Measurements from ENCODE around the gene PLPP6.

The PLPP6 gene

GRCh38 chr9:4700091-4700490 is 38.0 kb downstream of the PLPP6 start:
- no peak for DNase-seq (ENCODE audit: low spot score)

GRCh38 chr9:4700932-4701331 is 38.8 kb downstream of the PLPP6 start:
- no peak for DNase-seq (ENCODE audit: low spot score)

DNA sequence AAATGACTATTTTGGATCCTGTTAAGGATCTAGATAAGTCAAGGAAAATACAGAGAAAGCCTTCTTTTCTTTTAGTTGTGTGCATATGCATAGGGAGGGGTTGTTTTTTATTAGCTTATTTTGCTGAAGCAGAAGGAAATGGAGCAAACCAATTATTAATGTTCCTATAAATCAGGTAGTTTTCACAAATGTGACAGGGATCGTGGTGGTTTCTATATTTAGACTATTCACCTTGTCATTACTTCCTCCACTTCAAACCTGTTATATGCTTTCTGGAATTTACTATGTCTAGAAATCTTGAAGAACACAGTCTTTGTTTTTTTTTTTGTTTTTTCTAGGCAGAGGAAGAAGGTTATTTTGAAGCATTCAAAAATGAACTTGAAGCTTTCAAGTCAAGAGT is 39.4 kb downstream of the PLPP6 start:
- DNase-seq (ENCODE audit: low spot score): no peak

DNA sequence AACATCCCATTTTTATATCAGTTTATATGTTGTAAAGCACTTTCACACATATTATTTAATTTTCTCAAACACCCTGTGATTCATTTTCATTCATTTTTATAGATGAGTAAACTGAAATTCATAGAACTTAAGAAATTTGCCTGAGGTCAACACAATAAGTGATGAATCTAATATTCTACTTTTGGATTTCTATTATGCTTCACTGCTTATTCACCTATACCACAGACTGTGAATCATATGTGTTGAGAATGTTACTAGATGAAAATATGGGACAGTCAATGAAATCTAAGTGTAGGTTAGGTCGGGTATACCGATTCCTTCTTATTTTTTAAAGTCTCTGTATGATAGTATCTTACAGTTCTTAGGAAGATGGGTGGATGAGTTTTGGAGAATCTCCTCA is 42.0 kb downstream of the PLPP6 start:
- DNase-seq (ENCODE audit: low spot score): peak; percentile 22

DNA sequence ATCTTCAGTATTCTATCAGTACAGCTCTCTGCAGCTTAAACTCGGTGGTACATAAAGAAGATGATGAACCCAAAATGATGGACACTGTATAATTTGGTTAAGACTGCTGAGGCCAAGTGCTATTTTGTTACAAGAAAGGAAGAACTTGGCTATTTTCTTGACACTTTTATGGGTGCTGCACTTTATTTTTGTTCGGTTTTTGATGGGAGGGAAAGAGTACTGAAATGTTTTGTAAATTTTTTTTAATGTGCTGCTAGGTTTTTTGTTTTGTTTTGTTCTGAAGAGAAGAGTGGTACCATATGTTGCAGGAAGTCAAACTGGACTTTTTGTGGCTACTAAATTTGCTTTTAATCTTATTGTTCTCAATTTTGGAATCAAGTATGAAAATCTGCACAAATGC is 43.9 kb downstream of the PLPP6 start:
- DNase-seq (ENCODE audit: low spot score): no peak

GRCh38 chr9:4706971-4707622 is 45.0 kb downstream of the PLPP6 start:
- DNase-seq (ENCODE audit: low spot score): no peak

DNA sequence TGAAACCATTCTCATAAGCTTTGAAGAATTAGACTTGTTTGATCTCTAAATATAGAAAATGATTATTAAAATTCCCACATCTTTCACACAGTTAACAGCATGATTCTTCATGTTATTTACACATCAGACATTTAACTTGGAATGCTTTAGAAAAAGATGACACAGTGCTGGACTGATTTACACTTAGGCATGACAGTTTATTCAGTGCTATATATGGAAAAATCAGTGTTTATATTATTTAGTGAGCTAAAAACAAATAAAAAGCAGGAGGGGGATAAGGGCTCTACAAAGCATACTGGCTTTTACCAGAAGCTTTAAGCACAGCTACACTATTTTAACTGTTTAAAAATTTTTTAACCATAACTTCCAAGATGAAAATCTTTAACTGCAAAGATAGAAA is 47.3 kb downstream of the PLPP6 start:
- no peak for DNase-seq (ENCODE audit: low spot score)

DNA sequence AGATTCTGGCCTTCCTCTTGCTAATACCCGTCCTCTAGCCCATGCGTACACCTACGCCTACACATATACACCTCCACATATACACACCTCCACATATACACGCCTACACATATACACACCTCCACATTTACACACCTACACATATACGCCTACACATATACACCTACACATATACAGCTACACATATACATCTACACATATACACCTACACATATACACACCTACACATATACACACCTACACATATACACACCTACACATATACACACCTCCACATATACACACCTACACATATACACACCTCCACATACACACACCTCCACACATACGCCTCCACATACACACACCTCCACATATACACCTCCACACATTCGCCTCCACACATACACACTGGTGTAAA is 51.8 kb downstream of the PLPP6 start:
- DNase-seq (ENCODE audit: low spot score): no peak

- DNase-seq (ENCODE audit: low spot score): no peak
Measured at GRCh38 chr9:4714266-4715016, 52.3 kb downstream of the PLPP6 start.

All from RKO (cell line).